ENCODE results near the gene ITGB5.

ITGB5 gene

GRCh38 chr3:124815781-124816180 lies 71.4 kb downstream of the ITGB5 start:
- no peak for DNase-seq (ENCODE audit: low read depth in 2 of 2, low spot score in 1 of 2)

- no peak for DNase-seq (ENCODE audit: low read depth in 2 of 2, low spot score in 1 of 2)
Observed at GRCh38 chr3:124814620-124815421, 72.3 kb downstream of the ITGB5 start.

GRCh38 chr3:124813541-124813940 lies 73.6 kb downstream of the ITGB5 start:
- DNase-seq (ENCODE audit: low read depth in 2 of 2, low spot score in 1 of 2) = no peak

GRCh38 chr3:124812291-124813265 lies 74.6 kb downstream of the ITGB5 start:
- DNase-seq (ENCODE audit: low read depth in 2 of 2, low spot score in 1 of 2) = no peak

GRCh38 chr3:124811436-124811835 lies 75.7 kb downstream of the ITGB5 start:
- DNase-seq (ENCODE audit: low read depth in 2 of 2, low spot score in 1 of 2) = no peak

GRCh38 chr3:124810970-124811369 lies 76.2 kb downstream of the ITGB5 start:
- DNase-seq (ENCODE audit: low read depth in 2 of 2, low spot score in 1 of 2) = no peak

- DNase-seq (ENCODE audit: low read depth in 2 of 2, low spot score in 1 of 2) = no peak
Observed at GRCh38 chr3:124809039-124809438, 78.1 kb downstream of the ITGB5 start.

- DNase-seq (ENCODE audit: low read depth in 2 of 2, low spot score in 1 of 2) = no peak
Observed at GRCh38 chr3:124805671-124806070, 81.5 kb downstream of the ITGB5 start.

GRCh38 chr3:124804875-124805274 lies 82.3 kb downstream of the ITGB5 start:
- DNase-seq (ENCODE audit: low read depth in 2 of 2, low spot score in 1 of 2) = no peak

- DNase-seq (ENCODE audit: low read depth in 2 of 2, low spot score in 1 of 2) = no peak
Observed at GRCh38 chr3:124802702-124803101, 84.5 kb downstream of the ITGB5 start.

GRCh38 chr3:124802061-124802698 lies 85.0 kb downstream of the ITGB5 start:
- no peak for DNase-seq (ENCODE audit: low read depth in 2 of 2, low spot score in 1 of 2)

GRCh38 chr3:124800511-124801258 lies 86.5 kb downstream of the ITGB5 start:
- DNase-seq (ENCODE audit: low read depth in 2 of 2, low spot score in 1 of 2) = no peak

GRCh38 chr3:124800076-124800475 lies 87.1 kb downstream of the ITGB5 start:
- DNase-seq (ENCODE audit: low read depth in 2 of 2, low spot score in 1 of 2) = no peak

GRCh38 chr3:124799676-124800075 lies 87.5 kb downstream of the ITGB5 start:
- DNase-seq (ENCODE audit: low read depth in 2 of 2, low spot score in 1 of 2) = no peak

- DNase-seq (ENCODE audit: low read depth in 2 of 2, low spot score in 1 of 2) = no peak
Observed at GRCh38 chr3:124797426-124797945, 89.7 kb downstream of the ITGB5 start.

- DNase-seq (ENCODE audit: low read depth in 2 of 2, low spot score in 1 of 2) = no peak
Observed at GRCh38 chr3:124796477-124796876, 90.7 kb downstream of the ITGB5 start.

GRCh38 chr3:124793054-124793739 lies 94.0 kb downstream of the ITGB5 start:
- no peak for DNase-seq (ENCODE audit: low read depth in 2 of 2, low spot score in 1 of 2)

GRCh38 chr3:124792341-124793040 lies 94.7 kb downstream of the ITGB5 start:
- DNase-seq (ENCODE audit: low read depth in 2 of 2, low spot score in 1 of 2) = no peak

GRCh38 chr3:124791639-124792151 lies 95.5 kb downstream of the ITGB5 start:
- no peak for DNase-seq (ENCODE audit: low read depth in 2 of 2, low spot score in 1 of 2)

Measured in stimulated activated CD8-positive, alpha-beta memory T cell treated with anti-CD3 and anti-CD28 coated beads, Interleukin-4, amount 100 ng/mL, for 4 hours (primary cell).